Suprapubic skin (tissue), 3 donors: ENCODE results near the gene CTCFL.

Source experiments
- EP300 ChIP-seq: sonication (generic); formaldehyde crosslinking; IDR thresholded peaks from one replicate; pipeline ENCODE4 v1.6.1; 2017; ENCODE audit warnings: antibody characterized with exemption
- POLR2A ChIP-seq, 2 donors: fragments of 450-650 bp; IDR thresholded peaks; one replicate each; pipeline ENCODE4 v1.6.1; 2017; ENCODE audit warnings: antibody characterized with exemption in 2 of 2, mild to moderate bottlenecking in 2 of 2, moderate library complexity in 2 of 2
- TF ChIP-seq, protein P1 (sequence below), 2 donors: fragments of 200-600 bp in 1 of 2; fragments of 450-650 bp in 1 of 2; sonication (generic) in 1 of 2; IDR thresholded peaks; one replicate each; pipeline ENCODE4 v1.5.1; 2016 to 2019; ENCODE audit warnings: antibody characterized with exemption in 2 of 2, mild to moderate bottlenecking in 1 of 2, moderate library complexity in 1 of 2

DNA sequence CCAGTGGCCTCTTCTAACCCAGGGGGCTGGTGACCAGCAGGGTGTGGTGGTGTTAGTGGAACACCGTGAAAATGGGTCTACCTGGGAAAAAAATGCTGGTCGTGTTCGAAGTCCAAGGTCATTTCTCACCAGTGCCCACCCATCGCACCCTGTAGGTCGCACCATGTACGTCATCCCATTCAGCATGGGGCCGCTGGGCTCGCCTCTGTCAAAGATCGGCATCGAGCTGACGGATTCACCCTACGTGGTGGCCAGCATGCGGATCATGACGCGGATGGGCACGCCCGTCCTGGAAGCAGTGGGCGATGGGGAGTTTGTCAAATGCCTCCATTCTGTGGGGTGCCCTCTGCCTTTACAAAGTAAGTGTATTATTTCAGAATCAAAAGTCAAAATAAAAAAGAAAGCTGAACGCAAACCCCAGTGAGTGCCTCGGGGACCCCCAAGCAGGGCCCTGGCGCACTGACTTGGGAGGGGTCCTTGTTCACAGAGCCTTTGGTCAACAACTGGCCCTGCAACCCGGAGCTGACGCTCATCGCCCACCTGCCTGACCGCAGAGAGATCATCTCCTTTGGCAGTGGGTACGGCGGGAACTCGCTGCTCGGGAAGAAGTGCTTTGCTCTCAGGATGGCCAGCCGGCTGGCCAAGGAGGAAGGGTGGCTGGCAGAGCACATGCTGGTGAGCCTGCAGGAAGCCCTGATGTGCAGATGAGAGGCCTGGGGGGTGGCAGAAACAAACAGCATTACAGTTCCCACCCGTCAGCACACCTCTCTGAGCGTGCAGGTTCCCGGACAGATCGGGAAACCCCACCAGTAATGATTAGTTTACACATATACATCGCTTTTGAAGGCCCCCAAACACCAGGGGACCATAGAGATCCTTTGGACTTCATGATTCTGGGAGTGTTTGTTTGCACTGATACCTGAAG is 37.9 kb upstream of the CTCFL start:
- TF ChIP-seq EP300 = no peak
- TF ChIP-seq, protein P1, sequence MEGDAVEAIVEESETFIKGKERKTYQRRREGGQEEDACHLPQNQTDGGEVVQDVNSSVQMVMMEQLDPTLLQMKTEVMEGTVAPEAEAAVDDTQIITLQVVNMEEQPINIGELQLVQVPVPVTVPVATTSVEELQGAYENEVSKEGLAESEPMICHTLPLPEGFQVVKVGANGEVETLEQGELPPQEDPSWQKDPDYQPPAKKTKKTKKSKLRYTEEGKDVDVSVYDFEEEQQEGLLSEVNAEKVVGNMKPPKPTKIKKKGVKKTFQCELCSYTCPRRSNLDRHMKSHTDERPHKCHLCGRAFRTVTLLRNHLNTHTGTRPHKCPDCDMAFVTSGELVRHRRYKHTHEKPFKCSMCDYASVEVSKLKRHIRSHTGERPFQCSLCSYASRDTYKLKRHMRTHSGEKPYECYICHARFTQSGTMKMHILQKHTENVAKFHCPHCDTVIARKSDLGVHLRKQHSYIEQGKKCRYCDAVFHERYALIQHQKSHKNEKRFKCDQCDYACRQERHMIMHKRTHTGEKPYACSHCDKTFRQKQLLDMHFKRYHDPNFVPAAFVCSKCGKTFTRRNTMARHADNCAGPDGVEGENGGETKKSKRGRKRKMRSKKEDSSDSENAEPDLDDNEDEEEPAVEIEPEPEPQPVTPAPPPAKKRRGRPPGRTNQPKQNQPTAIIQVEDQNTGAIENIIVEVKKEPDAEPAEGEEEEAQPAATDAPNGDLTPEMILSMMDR (IDR thresholded peaks at IDR 0.05) = no peak
- TF ChIP-seq POLR2A (IDR thresholded peaks at IDR 0.05) = no peak
